H1 (cell line): ENCODE results near the gene SMIM35. TPM values are rescaled to one million over a fixed set of nuclear protein-coding genes. Genes with fewer than 3 reads are reported as not detected.
A peak's percentile ranks its signal among the peaks of the same experiment; 100 is the strongest.

ENCODE experiments used
- CTCF ChIA-PET: fragments of 300-600 bp; sonication (Branson Sonifier 250); formaldehyde crosslinking; loops from one replicate; lab custom pipeline; 2021; ENCODE audit not compliant: partially characterized antibody; lab: Charles Lee
- POLR2A ChIA-PET: fragments of 300-600 bp; sonication (Branson Sonifier 250); formaldehyde crosslinking; loops from one replicate; lab custom pipeline; 2021; ENCODE audit warnings: inconsistent platforms; ENCODE audit not compliant: partially characterized antibody; lab: Charles Lee
- DNase-seq, 2 experiments: peaks; one replicate each; pipeline versions ENCODE4 v3.0.0 to v3.0.0-alpha.2; 2010 to 2022; ENCODE audit warnings: low spot score in 2 of 2, low read depth in 1 of 2, mixed read lengths in 1 of 2
- FAIRE-seq: peaks from 2 replicates; lab custom pipeline; 2011; peaks lifted over from hg19 to GRCh38; lab: Jason Lieb, UNC
- H2AFZ ChIP-seq: 2 replicates; pipeline ENCODE4 v1.8.1; 2012; ENCODE audit warnings: low read length, inconsistent platforms
- H2AK5ac ChIP-seq: 2 replicates; pipeline ENCODE4 v1.6.1; 2013; ENCODE audit warnings: low read depth, low read length
- H2BK120ac ChIP-seq: replicated peaks from 2 replicates; pipeline ENCODE3; 2013; ENCODE audit warnings: low read depth, low read length, inconsistent platforms
- H2BK12ac ChIP-seq: 2 replicates; pipeline ENCODE4 v1.6.1; 2013; ENCODE audit warnings: low read depth, low read length
- H2BK15ac ChIP-seq: 2 replicates; pipeline ENCODE4 v1.6.1; 2013; ENCODE audit warnings: low read length
- H2BK20ac ChIP-seq: 2 replicates; pipeline ENCODE4 v1.6.1; 2013; ENCODE audit warnings: low read length
- H2BK5ac ChIP-seq: 2 replicates; pipeline ENCODE4 v1.6.1; 2013; ENCODE audit warnings: low read depth, low read length
- H3K14ac ChIP-seq: 2 replicates; pipeline ENCODE4 v1.6.1; 2013; ENCODE audit warnings: inconsistent platforms; ENCODE audit not compliant: insufficient read length
- H3K18ac ChIP-seq: 2 replicates; pipeline ENCODE4 v1.6.1; 2013; ENCODE audit warnings: low read length; ENCODE audit errors: extremely low read depth
- H3K23ac ChIP-seq: 2 replicates; pipeline ENCODE4 v1.6.1; 2013; ENCODE audit warnings: inconsistent platforms; ENCODE audit not compliant: insufficient read length
- H3K23me2 ChIP-seq: 2 replicates; pipeline ENCODE4 v1.6.1; 2013; ENCODE audit warnings: low read depth, low read length
- H3K27ac ChIP-seq: 2 replicates; pipeline ENCODE4 v1.6.1; 2011; ENCODE audit warnings: low read depth, low read length, inconsistent platforms
- H3K27me3 ChIP-seq, 4 experiments: replicated peaks in 1 of 4; 1 replicate in 1 of 4; 2 replicates in 3 of 4; pipeline versions ENCODE4 v1.6.1 to v1.8.1; 2011 to 2013; ENCODE audit warnings: low read length in 3 of 4, mild to moderate bottlenecking in 3 of 4, inconsistent platforms in 2 of 4, mixed read lengths in 2 of 4, moderate library complexity in 1 of 4; ENCODE audit not compliant: control insufficient read depth in 3 of 4, insufficient read depth in 3 of 4; ENCODE audit errors: extremely low read depth in 1 of 4
- H3K36me3 ChIP-seq, 4 experiments: 2 replicates each; pipeline versions ENCODE4 v1.6.1 to v1.8.1; 2011 to 2013; ENCODE audit warnings: mild to moderate bottlenecking in 4 of 4, low read length in 3 of 4, moderate library complexity in 2 of 4, control low read depth in 1 of 4, inconsistent platforms in 1 of 4; ENCODE audit not compliant: insufficient read depth in 4 of 4, control insufficient read depth in 2 of 4
- H3K4ac ChIP-seq: replicated peaks from 2 replicates; pipeline ENCODE3; 2013; ENCODE audit warnings: low read length, low read depth, mixed read lengths, inconsistent platforms; ENCODE audit not compliant: insufficient read length
- H3K4me1 ChIP-seq, 4 experiments: replicated peaks in 1 of 4; 1 replicate in 1 of 4; 2 replicates in 3 of 4; pipeline versions ENCODE4 v1.6.1 to v1.8.1; 2011 to 2013; ENCODE audit warnings: low read length in 3 of 4, inconsistent platforms in 2 of 4, mixed read lengths in 1 of 4; ENCODE audit not compliant: insufficient read depth in 4 of 4, control insufficient read depth in 3 of 4
- H3K4me2 ChIP-seq, 2 experiments: 2 replicates each; pipeline versions ENCODE4 v1.6.1 to v1.8.1; 2011 to 2013; ENCODE audit warnings: low read depth in 2 of 2, low read length in 2 of 2, control low read depth in 1 of 2, inconsistent platforms in 1 of 2, mild to moderate bottlenecking in 1 of 2; ENCODE audit not compliant: insufficient read depth in 1 of 2
- H3K4me3 ChIP-seq, 4 experiments: fragments of 200-600, 300-600 bp in 1 of 4; sonication (generic), shearing (Covaris generic), sonication (Bioruptor Twin) in 1 of 4; 2 replicates each; pipeline versions ENCODE4 v1.5.1 to v1.8.1; 2011 to 2016; ENCODE audit warnings: low read length in 4 of 4, low read depth in 3 of 4, control low read depth in 2 of 4, inconsistent platforms in 2 of 4, mild to moderate bottlenecking in 2 of 4, mixed read lengths in 1 of 4, moderate library complexity in 1 of 4; ENCODE audit not compliant: insufficient read depth in 2 of 4; ENCODE audit errors: extremely low read depth in 1 of 4
- H3K56ac ChIP-seq: replicated peaks from 2 replicates; pipeline ENCODE3; 2013; ENCODE audit warnings: low read depth, mild to moderate bottlenecking, mixed read lengths, low read length, inconsistent platforms; ENCODE audit not compliant: insufficient read length
- H3K79me1 ChIP-seq: 2 replicates; pipeline ENCODE4 v1.6.1; 2013; ENCODE audit warnings: low read depth, low read length, control low read depth
- H3K79me2 ChIP-seq, 2 experiments: 2 replicates each; pipeline versions ENCODE4 v1.6.1 to v1.8.1; 2012 to 2013; ENCODE audit warnings: low read length in 2 of 2, mild to moderate bottlenecking in 2 of 2, inconsistent platforms in 1 of 2; ENCODE audit not compliant: insufficient read depth in 2 of 2, control insufficient read depth in 1 of 2
- H3K9ac ChIP-seq, 4 experiments: replicated peaks in 1 of 4; 1 replicate in 1 of 4; 2 replicates in 3 of 4; pipeline versions ENCODE4 v1.6.1 to v1.8.1; 2011 to 2013; ENCODE audit warnings: low read depth in 3 of 4, low read length in 3 of 4, control low read depth in 2 of 4, mild to moderate bottlenecking in 2 of 4, moderate library complexity in 2 of 4, inconsistent platforms in 1 of 4; ENCODE audit errors: extremely low read depth in 1 of 4
- H3K9me3 ChIP-seq, 2 experiments: 2 replicates each; pipeline versions ENCODE4 v1.6.1 to v1.8.1; 2012 to 2013; ENCODE audit warnings: mild to moderate bottlenecking in 2 of 2, moderate library complexity in 2 of 2, control low read depth in 1 of 2, inconsistent platforms in 1 of 2, low read depth in 1 of 2, low read length in 1 of 2, mixed read lengths in 1 of 2; ENCODE audit not compliant: insufficient read depth in 2 of 2
- H4K20me1 ChIP-seq, 2 experiments: replicated peaks in 1 of 2; 2 replicates each; pipeline versions ENCODE3 to v1.8.1; 2011 to 2013; ENCODE audit warnings: inconsistent platforms in 2 of 2, low read length in 2 of 2, mild to moderate bottlenecking in 1 of 2; ENCODE audit not compliant: insufficient read depth in 2 of 2, control insufficient read depth in 1 of 2
- H4K5ac ChIP-seq: 2 replicates; pipeline ENCODE4 v1.6.1; 2013; ENCODE audit warnings: low read length, low read depth, mixed read lengths, inconsistent platforms; ENCODE audit not compliant: insufficient read length
- H4K8ac ChIP-seq: 2 replicates; pipeline ENCODE4 v1.8.0; 2013; ENCODE audit warnings: mild to moderate bottlenecking, moderate library complexity, low read length, inconsistent platforms; ENCODE audit not compliant: insufficient read depth; ENCODE audit errors: extremely low read depth
- H4K91ac ChIP-seq: replicated peaks from 2 replicates; pipeline ENCODE3; 2013; ENCODE audit warnings: low read length, mixed read lengths, inconsistent platforms; ENCODE audit not compliant: insufficient read length
- BCL11A ChIP-seq, 2 experiments: IDR thresholded peaks; one replicate each; pipeline ENCODE4 v1.6.1; 2011; ENCODE audit warnings: low read depth in 2 of 2, low read length in 2 of 2, mild to moderate bottlenecking in 2 of 2
- BRCA1 ChIP-seq: IDR thresholded peaks from 2 replicates; pipeline ENCODE4 v1.6.1; 2012; ENCODE audit warnings: low read depth, low read length, improper control_type of control experiment
- CBX8 ChIP-seq: fragments of 300-800, 300-1000 bp; sonication (generic); IDR thresholded peaks from 2 replicates; pipeline ENCODE4 v1.7.1; 2016; ENCODE audit warnings: low read depth, low read length, borderline replicate concordance
- CREB1 ChIP-seq: IDR thresholded peaks from 2 replicates; pipeline ENCODE4 v1.6.1; 2012; ENCODE audit warnings: inconsistent platforms
- EP300 ChIP-seq, 2 experiments: IDR thresholded peaks; 1 replicate in 1 of 2; 2 replicates in 1 of 2; pipeline ENCODE4 v1.6.1; 2011 to 2012; ENCODE audit warnings: low read depth in 2 of 2, low read length in 2 of 2, mild to moderate bottlenecking in 2 of 2, borderline replicate concordance in 1 of 2, inconsistent platforms in 1 of 2, moderate library complexity in 1 of 2
- FOSL1 ChIP-seq: IDR thresholded peaks from 2 replicates; pipeline ENCODE4 v1.6.1; 2011; ENCODE audit warnings: mild to moderate bottlenecking, low read depth, low read length, moderate library complexity; ENCODE audit not compliant: insufficient read depth
- GTF2F1 ChIP-seq: IDR thresholded peaks from 2 replicates; pipeline ENCODE4 v1.6.1; 2012; ENCODE audit warnings: low read depth, low read length, improper control_type of control experiment, borderline replicate concordance
- HDAC2 ChIP-seq, 2 experiments: fragments of 300-600 bp in 1 of 2; sonication (generic) in 1 of 2; IDR thresholded peaks; 2 replicates each; pipeline ENCODE4 v1.6.1; 2011 to 2012; ENCODE audit warnings: low read depth in 2 of 2, low read length in 2 of 2, mild to moderate bottlenecking in 2 of 2, moderate library complexity in 2 of 2, borderline replicate concordance in 1 of 2, inconsistent platforms in 1 of 2
- KDM5A ChIP-seq: fragments of 200-600 bp; IDR thresholded peaks from 2 replicates; pipeline ENCODE4 v1.7.1; 2012; ENCODE audit warnings: mild to moderate bottlenecking, low read length, inconsistent platforms, mixed read lengths
- RBBP5 ChIP-seq: IDR thresholded peaks from 2 replicates; pipeline ENCODE4 v1.7.1; 2012; ENCODE audit warnings: low read depth, mild to moderate bottlenecking, inconsistent platforms, low read length, moderate library complexity, borderline replicate concordance
- RFX5 ChIP-seq: IDR thresholded peaks from 2 replicates; pipeline ENCODE4 v1.6.1; 2011; ENCODE audit warnings: low read depth, low read length, improper control_type of control experiment, borderline replicate concordance
- RNF2 ChIP-seq: fragments of 200-900, 300-1000 bp; sonication (generic); IDR thresholded peaks from 2 replicates; pipeline ENCODE4 v1.7.1; 2016; ENCODE audit warnings: borderline replicate concordance, low read depth, mild to moderate bottlenecking, antibody characterized with exemption, low read length; ENCODE audit not compliant: poor library complexity, severe bottlenecking; ENCODE audit errors: missing control alignments
- SP2 ChIP-seq: IDR thresholded peaks from 2 replicates; pipeline ENCODE4 v1.6.1; 2012; ENCODE audit warnings: mild to moderate bottlenecking, low read length, inconsistent platforms
- TBP ChIP-seq: IDR thresholded peaks from 2 replicates; pipeline ENCODE4 v1.6.1; 2011; ENCODE audit warnings: low read depth, low read length, improper control_type of control experiment
- WGBS, 2 experiments: shearing (Covaris generic) in 1 of 2; methylation state at CpG; one replicate each; pipeline versions ENCODE4 v1.1.6 to v1.1.7; 2013 to 2015; ENCODE audit warnings: low lambda C conversion rate in 2 of 2, mixed read lengths in 2 of 2, inconsistent platforms in 1 of 2, low coverage in 1 of 2, missing lambda C conversion rate in 1 of 2; ENCODE audit not compliant: insufficient replicate concordance in 2 of 2, insufficient coverage in 1 of 2, insufficient read length in 1 of 2; ENCODE audit errors: extremely low coverage in 1 of 2, missing lambda C conversion rate in 1 of 2; 5-methylcytosine and 5-hydroxymethylcytosine counted together
- polyA plus RNA-seq, 7 experiments: library from polyadenylated mRNA; depleted of rRNA in 3 of 7; stranded (reverse) in 5 of 7; unstranded in 2 of 7; fragments of >200 nt in 5 of 7; fragments of 200-250 nt in 2 of 7; gene quantifications; 1 replicate in 5 of 7; 2 replicates in 1 of 7; 4 replicates in 1 of 7; pipeline versions ENCODE4 v1.2.1 to v1.2.3, GENCODE V29; 2011 to 2013; ENCODE audit warnings: missing spikeins in 2 of 7, mixed read lengths in 2 of 7
- total RNA-seq: library from RNA; stranded (reverse); fragmentation: NEBNext Ultra II Directional; extraction: Animal tissue kit (Norgen Biotek cat#: 25700); gene quantifications from 2 replicates; pipeline ENCODE4 v1.2.1, GENCODE V29; 2021

Gene SMIM35
- total and polyA plus RNA-seq, 2 of the 8 experiments (the other 6 are each of a cell fraction or from before 2014, with no cell fraction given): not detected

- no peak overlapping the region for H2BK120ac ChIP-seq
- H2BK12ac ChIP-seq: no peak overlapping the region
- no peak for FAIRE-seq
- H3K14ac ChIP-seq: no peak overlapping the region
- no peak overlapping the region for H3K56ac ChIP-seq
- no peak overlapping the region for H3K23ac ChIP-seq
- H3K4me1 ChIP-seq: peaks cover 2 to 5% (median 4%) of the 10 kb centered on the region in 4 experiments; a peak in 4 of 7 replicates
- H3K79me1 ChIP-seq: no peaks in the 10 kb centered on the region
- no peak overlapping the region for H3K4me2 ChIP-seq
- H2AFZ ChIP-seq: no peak overlapping the region
- H3K9ac ChIP-seq: no peak overlapping the region
- ChIA-PET POLR2A (no interaction called here), CTCF (interaction anchor here (0.8 to 1.9 kb wide), 3 partner anchors 9 to 61 kb away, joined by 3 to 5 read pairs (median 4); no protein-coding TSS in a partner anchor)
- no peaks in the 10 kb centered on the region for H3K36me3 ChIP-seq
- H4K20me1 ChIP-seq: no peaks in the 10 kb centered on the region
- no peak overlapping the region for H3K18ac ChIP-seq
- no peak overlapping the region for H4K5ac ChIP-seq
- no peak overlapping the region for H4K8ac ChIP-seq
- 0 out of 2 replicates have a peak overlapping the region, but pooled peaks have one; percentile 8 for H2BK5ac ChIP-seq
- 87% methylated on average over 4 of the region's 4 CpGs; no CpG with 5 or more reads in 1 of the 2 experiments for WGBS, 2 experiments
- no peak for DNase-seq
- no peak overlapping the region for H2BK20ac ChIP-seq
- H3K27me3 ChIP-seq: no peaks in the 10 kb centered on the region
- H3K9me3 ChIP-seq: peaks cover 8 to 21% of the 10 kb centered on the region in 2 experiments; a peak in 3 of 4 replicates
- H3K4ac ChIP-seq: no peak overlapping the region
- no peaks in the 10 kb centered on the region for H3K23me2 ChIP-seq
- H3K79me2 ChIP-seq: no peaks in the 10 kb centered on the region
- H3K4me3 ChIP-seq: no peak overlapping the region
- H2AK5ac ChIP-seq: no peak overlapping the region
- no peak overlapping the region for H3K27ac ChIP-seq
- H2BK15ac ChIP-seq: no peak overlapping the region
- H4K91ac ChIP-seq: no peak overlapping the region
- no peak for TF ChIP-seq SP2
- no peak for TF ChIP-seq BCL11A (IDR thresholded peaks at IDR 0.05; ENCODE audit: low read depth in 2 of 2, low read length in 2 of 2)
- TF ChIP-seq TBP: no peak
- no peak for TF ChIP-seq FOSL1
- no peak for TF ChIP-seq RFX5
- no peak for TF ChIP-seq EP300 (IDR thresholded peaks at IDR 0.05; ENCODE audit: borderline replicate concordance in 1 of 2, low read depth in 2 of 2, low read length in 2 of 2)
- no peak for TF ChIP-seq RNF2
- no peak for TF ChIP-seq KDM5A
- TF ChIP-seq BRCA1: no peak
- no peak for TF ChIP-seq RBBP5
- no peak for TF ChIP-seq CREB1
- no peak for TF ChIP-seq CBX8
- TF ChIP-seq HDAC2 (IDR thresholded peaks at IDR 0.05; ENCODE audit: borderline replicate concordance in 1 of 2, low read depth in 2 of 2, low read length in 2 of 2): no peak
- no peak for TF ChIP-seq GTF2F1
These were observed 2.5 kb downstream of the SMIM35 start for GRCh38 chr11:118084247-118084646.
